PC-3 (cell line): ENCODE data around the gene TDP2. TPM values are rescaled to one million over a fixed set of nuclear protein-coding genes. Genes with fewer than 3 reads are reported as not detected.
"Not testable (repeated sequence)": the region's sequence is repeated elsewhere in the genome, so short reads cannot be mapped to it uniquely, and the experiment has no call there.

Experiments used
- ATAC-seq: fragments of 200-7000 bp; cut with Tn5 transposase; 2 replicates; pipeline ENCODE4 v1.9.1; 2020; ENCODE audit warnings: mild to moderate bottlenecking, moderate library complexity
- BruUV-seq: library from RNA; stranded (reverse); fragments of 400-500 nt; replicated peaks from 2 replicates; lab custom pipeline; 2021; lab: Mats Ljungman, UMichigan
- CTCF ChIA-PET: fragments of 300-600 bp; sonication (Branson Sonifier 250); formaldehyde crosslinking; loops from one replicate; lab custom pipeline; 2022; ENCODE audit warnings: antibody characterized with exemption; lab: Charles Lee
- POLR2A ChIA-PET: fragments of 300-600 bp; sonication (Branson Sonifier 250); formaldehyde crosslinking; loops from one replicate; lab custom pipeline; 2022; ENCODE audit warnings: antibody characterized with exemption; ENCODE audit not compliant: unreplicated experiment; lab: Charles Lee
- DNase-seq: peaks from one replicate; pipeline ENCODE4 v3.0.0-alpha.2; 2015
- H2AFZ ChIP-seq: fragments of 300-600 bp; sonication (generic); 2 replicates; pipeline ENCODE4 v1.6.0; 2016; ENCODE audit warnings: antibody characterized with exemption, low read length
- H3F3A ChIP-seq: fragments of 300-600 bp; sonication (generic); one replicate; pipeline ENCODE4 v1.6.0; 2017; ENCODE audit warnings: antibody characterized with exemption, low read length, control low read depth, mild to moderate bottlenecking; ENCODE audit not compliant: unreplicated experiment
- H3K27ac ChIP-seq: fragments of 300-600 bp; sonication (generic); 2 replicates; pipeline ENCODE4 v1.5.1; 2016; ENCODE audit warnings: mild to moderate bottlenecking, low read length
- H3K27me3 ChIP-seq: fragments of 300-600 bp; sonication (generic); 2 replicates; pipeline ENCODE4 v1.6.1; 2016; ENCODE audit warnings: low read length, mixed read lengths
- H3K36me3 ChIP-seq: fragments of 300-600 bp; sonication (generic); 2 replicates; pipeline ENCODE4 v1.6.1; 2016; ENCODE audit warnings: low read depth, mixed run types, low read length, mixed read lengths
- H3K4me1 ChIP-seq: fragments of 300-600 bp; sonication (generic); 2 replicates; pipeline ENCODE4 v1.5.1; 2016; ENCODE audit warnings: low read length; ENCODE audit not compliant: insufficient read depth
- H3K4me2 ChIP-seq: fragments of 300-600 bp; sonication (generic); 2 replicates; pipeline ENCODE4 v1.6.0; 2016; ENCODE audit warnings: low read length
- H3K4me3 ChIP-seq: fragments of 300-600 bp; sonication (generic); 2 replicates; pipeline ENCODE4 v1.5.1; 2016; ENCODE audit warnings: mild to moderate bottlenecking, low read length, mixed read lengths
- H3K79me2 ChIP-seq: fragments of 300-600 bp; sonication (generic); 2 replicates; pipeline ENCODE4 v1.6.1; 2017; ENCODE audit warnings: low read length, mixed read lengths
- H3K9ac ChIP-seq: fragments of 300-600 bp; sonication (generic); 2 replicates; pipeline ENCODE4 v1.6.0; 2016; ENCODE audit warnings: mild to moderate bottlenecking, low read length
- H3K9me2 ChIP-seq: fragments of 300-600 bp; sonication (generic); replicated peaks from 2 replicates; pipeline ENCODE4 v1.6.1; 2016; ENCODE audit warnings: mixed run types, low read length, mixed read lengths
- H3K9me3 ChIP-seq: fragments of 300-600 bp; sonication (generic); 2 replicates; pipeline ENCODE4 v1.6.1; 2016; ENCODE audit warnings: low read length, mixed read lengths
- H4K20me1 ChIP-seq: fragments of 300-600 bp; sonication (generic); 2 replicates; pipeline ENCODE4 v1.6.1; 2016; ENCODE audit warnings: low read length, mixed read lengths
- EZH2 ChIP-seq: fragments of 300-600 bp; sonication (generic); IDR thresholded peaks from one replicate; pipeline ENCODE4 v1.6.1; 2017; ENCODE audit warnings: antibody characterized with exemption, mild to moderate bottlenecking, low read length; ENCODE audit not compliant: unreplicated experiment
- EZH2phosphoT487 ChIP-seq: fragments of 300-600 bp; sonication (generic); IDR thresholded peaks from 2 replicates; pipeline ENCODE4 v1.6.1; 2018; ENCODE audit warnings: mild to moderate bottlenecking, antibody characterized with exemption, low read length, borderline replicate concordance
- intact Hi-C: fragments of 100-400 bp; cut with micrococcal nuclease; formaldehyde crosslinking; loops from 2 replicates; pipeline ENCODE4 v1.9.0; 2023
- total RNA-seq: library from RNA; depleted of rRNA; stranded (reverse); fragments of >200 nt; gene quantifications from 2 replicates; pipeline ENCODE4 v1.2.3, GENCODE V29; 2014
- TF ChIP-seq, protein P1 (sequence below): fragments of 300-600 bp; sonication (generic); conservative IDR thresholded peaks from 2 replicates; pipeline ENCODE4 v1.5.1; 2017; ENCODE audit warnings: antibody characterized with exemption, low read depth, mild to moderate bottlenecking, low read length

TDP2 gene
- total RNA-seq, 1 experiment from 2014 or later = 20.6 TPM

GRCh38 chr6:24661759-24662158 lies 4.9 kb downstream of the TDP2 start:
- ATAC-seq, H3K27ac ChIP-seq, POLR2A ChIA-PET, H3K9me2 ChIP-seq, BruUV-seq, intact Hi-C loops, H4K20me1 ChIP-seq, H3K9me3 ChIP-seq, H2AFZ ChIP-seq, CTCF ChIA-PET, H3F3A ChIP-seq, H3K9ac ChIP-seq, DNase-seq, H3K27me3 ChIP-seq, H3K4me2 ChIP-seq, H3K4me3 ChIP-seq: not testable (repeated sequence)
- H3K79me2 ChIP-seq = peaks cover 28% of the 10 kb centered on the region
- peaks cover 16% of the 10 kb centered on the region; the same call in 1 of the 2 replicates for H3K36me3 ChIP-seq
- peaks cover 30% of the 10 kb centered on the region for H3K4me1 ChIP-seq

DNA sequence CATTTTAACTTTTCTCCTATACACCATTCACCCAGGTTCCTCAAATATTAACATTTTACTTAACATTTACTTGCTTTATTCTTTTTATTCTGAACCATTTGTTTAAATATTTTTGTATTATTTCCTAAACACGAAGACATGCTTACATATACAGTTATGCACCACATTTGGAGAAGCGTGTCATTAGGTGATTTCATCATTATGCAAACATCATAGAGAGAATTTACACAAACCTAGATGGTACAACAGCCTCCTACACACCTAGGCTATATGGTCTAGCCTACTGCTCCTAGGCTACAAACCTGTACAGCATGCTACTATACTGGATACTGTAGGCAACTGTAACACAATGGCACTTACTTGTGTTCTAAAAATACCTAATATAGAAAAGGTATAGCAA lies 6.6 kb downstream of the TDP2 start:
- POLR2A ChIA-PET = no interaction called here
- DNase-seq = no peak
- Histone ChIP-seq H3K27me3 (no peaks in the 10 kb centered on the region), H3K4me2 (no peak overlapping the region), H3K9me2 (no peaks in the 10 kb centered on the region), H3K9ac (no peak overlapping the region), H3F3A (no peaks in the 10 kb centered on the region), H3K4me3 (no peak overlapping the region), H4K20me1 (no peaks in the 10 kb centered on the region), H3K27ac (peak overlapping the region; percentile 62; the same call in 1 of the 2 replicates), H2AFZ (no peak overlapping the region), H3K36me3 (peaks cover 16% of the 10 kb centered on the region; the same call in 1 of the 2 replicates), H3K79me2 (peaks cover 13% of the 10 kb centered on the region), H3K4me1 (peaks cover 22% of the 10 kb centered on the region), H3K9me3 (no peaks in the 10 kb centered on the region)
- ATAC-seq = peak; percentile 33; the same call in 1 of the 2 replicates
- BruUV-seq = no TSS peak
- intact Hi-C loops = no loop called here
- TF ChIP-seq, protein P1, sequence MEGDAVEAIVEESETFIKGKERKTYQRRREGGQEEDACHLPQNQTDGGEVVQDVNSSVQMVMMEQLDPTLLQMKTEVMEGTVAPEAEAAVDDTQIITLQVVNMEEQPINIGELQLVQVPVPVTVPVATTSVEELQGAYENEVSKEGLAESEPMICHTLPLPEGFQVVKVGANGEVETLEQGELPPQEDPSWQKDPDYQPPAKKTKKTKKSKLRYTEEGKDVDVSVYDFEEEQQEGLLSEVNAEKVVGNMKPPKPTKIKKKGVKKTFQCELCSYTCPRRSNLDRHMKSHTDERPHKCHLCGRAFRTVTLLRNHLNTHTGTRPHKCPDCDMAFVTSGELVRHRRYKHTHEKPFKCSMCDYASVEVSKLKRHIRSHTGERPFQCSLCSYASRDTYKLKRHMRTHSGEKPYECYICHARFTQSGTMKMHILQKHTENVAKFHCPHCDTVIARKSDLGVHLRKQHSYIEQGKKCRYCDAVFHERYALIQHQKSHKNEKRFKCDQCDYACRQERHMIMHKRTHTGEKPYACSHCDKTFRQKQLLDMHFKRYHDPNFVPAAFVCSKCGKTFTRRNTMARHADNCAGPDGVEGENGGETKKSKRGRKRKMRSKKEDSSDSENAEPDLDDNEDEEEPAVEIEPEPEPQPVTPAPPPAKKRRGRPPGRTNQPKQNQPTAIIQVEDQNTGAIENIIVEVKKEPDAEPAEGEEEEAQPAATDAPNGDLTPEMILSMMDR = no peak
- TF ChIP-seq EZH2 = no peak
- no peak for TF ChIP-seq EZH2phosphoT487
- CTCF ChIA-PET = no interaction called here

- no peak for DNase-seq
- no peak overlapping the region for H3K9ac ChIP-seq
- intact Hi-C loops = no loop called here
- no peak overlapping the region for H3K4me3 ChIP-seq
- no peak overlapping the region for H3K4me2 ChIP-seq
- H3K79me2 ChIP-seq = peaks cover 7% of the 10 kb centered on the region
- H3K27ac ChIP-seq = peak overlapping the region; percentile 62
- no peaks in the 10 kb centered on the region for H4K20me1 ChIP-seq
- ATAC-seq = no peak
- H3F3A ChIP-seq = no peaks in the 10 kb centered on the region
- H3K4me1 ChIP-seq = peaks cover 16% of the 10 kb centered on the region; the same call in 1 of the 2 replicates
- ChIA-PET POLR2A (no interaction called here), CTCF (no interaction called here)
- H3K9me2 ChIP-seq = no peaks in the 10 kb centered on the region
- H3K9me3 ChIP-seq = no peaks in the 10 kb centered on the region
- H3K27me3 ChIP-seq = no peaks in the 10 kb centered on the region
- H3K36me3 ChIP-seq = peaks cover 14% of the 10 kb centered on the region; the same call in 1 of the 2 replicates
- H2AFZ ChIP-seq = no peak overlapping the region
- no peak for TF ChIP-seq EZH2
- TF ChIP-seq, protein P1 = no peak
- no peak for TF ChIP-seq EZH2phosphoT487
- no TSS peak for BruUV-seq
Measured at GRCh38 chr6:24659561-24659960, 7.1 kb downstream of the TDP2 start.
